Caco-2 (cell line): ENCODE measurements around the gene AHDC1. TPM values are rescaled to one million over a fixed set of nuclear protein-coding genes. Genes with fewer than 3 reads are reported as not detected.
"Not testable (repeated sequence)": the region's sequence is repeated elsewhere in the genome, so short reads cannot be mapped to it uniquely, and the experiment has no call there.

ENCODE experiments used
- BruUV-seq: library from RNA; stranded (reverse); fragments of 400-500 nt; replicated peaks from 2 replicates; lab custom pipeline; 2021; lab: Mats Ljungman, UMichigan
- CTCF ChIA-PET: fragments of 300-600 bp; sonication (Branson Sonifier 250); formaldehyde crosslinking; loops from one replicate; lab custom pipeline; 2022; ENCODE audit warnings: antibody characterized with exemption; lab: Charles Lee
- POLR2A ChIA-PET: fragments of 300-600 bp; sonication (Branson Sonifier 250); formaldehyde crosslinking; loops from one replicate; lab custom pipeline; 2022; ENCODE audit warnings: antibody characterized with exemption; lab: Charles Lee
- DNase-seq, 2 experiments: peaks; one replicate each; pipeline versions ENCODE4 v3.0.0 to v3.0.0-alpha.2; 2020 to 2022
- H3K27me3 ChIP-seq: replicated peaks from 2 replicates; pipeline ENCODE4 v1.6.0; 2011; ENCODE audit warnings: low read length; ENCODE audit not compliant: control insufficient read depth, insufficient read depth
- H3K36me3 ChIP-seq: 2 replicates; pipeline ENCODE4 v1.5.1; 2011; ENCODE audit warnings: low read length; ENCODE audit not compliant: control insufficient read depth, insufficient read depth
- H3K4me1 ChIP-seq: fragments of 250-450 bp; sonication (Bioruptor Pico); 2 replicates; pipeline ENCODE4 v1.5.1; 2020; ENCODE audit warnings: mild to moderate bottlenecking
- H3K4me3 ChIP-seq: 2 replicates; pipeline ENCODE4 v1.5.1; 2011; ENCODE audit warnings: low read depth, mild to moderate bottlenecking, control low read depth, low read length
- H3K9me3 ChIP-seq: fragments of 250-450 bp; sonication (Bioruptor Pico); 2 replicates; pipeline ENCODE4 v1.5.1; 2020; ENCODE audit warnings: mild to moderate bottlenecking, moderate library complexity
- H3K27ac Mint-ChIP-seq: one replicate; pipeline ENCODE4 v1.8.0; 2022; ENCODE audit warnings: mixed read lengths; ENCODE audit not compliant: unreplicated experiment
- H3K27me3 Mint-ChIP-seq: one replicate; pipeline ENCODE4 v1.8.0; 2022; ENCODE audit warnings: mixed read lengths; ENCODE audit not compliant: insufficient read depth, unreplicated experiment
- H3K36me3 Mint-ChIP-seq: one replicate; pipeline ENCODE4 v1.8.0; 2022; ENCODE audit warnings: mild to moderate bottlenecking, mixed read lengths; ENCODE audit not compliant: insufficient read depth, unreplicated experiment
- H3K4me1 Mint-ChIP-seq: one replicate; pipeline ENCODE4 v1.8.0; 2022; ENCODE audit warnings: low read depth, mixed read lengths; ENCODE audit not compliant: unreplicated experiment
- H3K4me3 Mint-ChIP-seq: one replicate; pipeline ENCODE4 v1.8.0; 2022; ENCODE audit warnings: mild to moderate bottlenecking, moderate library complexity, mixed read lengths; ENCODE audit not compliant: unreplicated experiment
- H3K9me3 Mint-ChIP-seq: one replicate; pipeline ENCODE4 v1.8.0; 2022; ENCODE audit warnings: mixed read lengths; ENCODE audit not compliant: unreplicated experiment
- intact Hi-C: fragments of 100-400 bp; cut with micrococcal nuclease; formaldehyde crosslinking; loops from one replicate; pipeline ENCODE4 v1.10.0; 2022; ENCODE audit not compliant: unreplicated experiment
- total RNA-seq: library from RNA; stranded (reverse); gene quantifications from 2 replicates; pipeline ENCODE4 v1.2.3, GENCODE V29; 2022
- TF ChIP-seq, protein P1 (sequence below), 2 experiments: fragments of 200-600 bp in 1 of 2; IDR thresholded peaks; 1 replicate in 1 of 2; 2 replicates in 1 of 2; pipeline versions ENCODE4 v1.5.1 to v1.8.0; 2011 to 2022; ENCODE audit warnings: antibody characterized with exemption in 1 of 2, control low read depth in 1 of 2, inconsistent platforms in 1 of 2, low read depth in 1 of 2, low read length in 1 of 2, mild to moderate bottlenecking in 1 of 2, moderate library complexity in 1 of 2; ENCODE audit not compliant: insufficient read depth in 1 of 2, severe bottlenecking in 1 of 2, unreplicated experiment in 1 of 2

The AHDC1 gene
- total RNA-seq, 1 experiment from 2014 or later: 17.0 TPM

DNA sequence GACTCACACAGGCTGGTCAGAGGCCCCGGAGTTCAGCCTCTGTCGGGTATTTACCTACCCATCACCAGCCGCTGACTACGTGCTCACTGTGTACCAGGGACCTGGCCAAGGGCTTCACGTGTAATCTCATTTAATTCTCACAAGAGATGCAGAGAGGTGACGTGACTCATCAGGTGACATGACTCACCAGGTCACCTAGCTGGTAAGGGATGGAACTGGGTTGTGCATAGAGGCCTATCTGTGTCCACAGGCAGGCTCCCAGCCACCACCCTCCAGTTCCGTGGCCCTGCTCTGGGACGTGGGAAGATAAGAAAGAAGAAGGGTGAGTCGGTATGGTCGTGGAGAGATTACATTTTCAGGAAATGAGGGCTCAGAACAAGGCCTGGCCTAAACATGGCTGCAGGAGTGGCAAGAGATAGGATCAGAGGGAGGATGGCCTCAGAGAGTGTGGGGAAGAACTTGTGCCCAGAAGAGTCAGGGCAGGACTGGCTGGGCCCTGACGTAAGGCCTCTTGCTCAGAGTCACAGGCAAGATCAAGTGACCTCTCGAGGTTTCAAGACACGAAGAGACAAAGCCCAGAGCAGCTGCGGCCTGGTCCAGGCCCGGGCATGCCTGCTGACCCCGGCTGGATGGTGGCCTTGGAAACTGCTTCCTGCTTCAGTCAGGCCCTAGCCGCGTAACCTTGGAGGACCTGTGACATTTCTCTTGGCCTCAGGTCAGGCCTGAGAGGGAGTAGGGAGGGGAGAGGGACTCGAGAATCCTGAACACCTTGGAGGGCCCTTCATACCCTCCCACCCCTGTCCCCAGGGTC lies 61.3 kb downstream of the AHDC1 start:
- H3K9me3 Mint-ChIP-seq: no peaks in the 10 kb centered on the region
- Histone ChIP-seq H3K27me3 (no peaks in the 10 kb centered on the region), H3K4me1 (peaks cover 15% of the 10 kb centered on the region), H3K9me3 (no peaks in the 10 kb centered on the region), H3K4me3 (no peak overlapping the region), H3K36me3 (no peaks in the 10 kb centered on the region)
- H3K4me1 Mint-ChIP-seq: peaks cover 20% of the 10 kb centered on the region
- no peaks in the 10 kb centered on the region for H3K27me3 Mint-ChIP-seq
- H3K27ac Mint-ChIP-seq: peak overlapping the region; percentile 31
- peaks cover 13% of the 10 kb centered on the region for H3K36me3 Mint-ChIP-seq
- TF ChIP-seq, protein P1, sequence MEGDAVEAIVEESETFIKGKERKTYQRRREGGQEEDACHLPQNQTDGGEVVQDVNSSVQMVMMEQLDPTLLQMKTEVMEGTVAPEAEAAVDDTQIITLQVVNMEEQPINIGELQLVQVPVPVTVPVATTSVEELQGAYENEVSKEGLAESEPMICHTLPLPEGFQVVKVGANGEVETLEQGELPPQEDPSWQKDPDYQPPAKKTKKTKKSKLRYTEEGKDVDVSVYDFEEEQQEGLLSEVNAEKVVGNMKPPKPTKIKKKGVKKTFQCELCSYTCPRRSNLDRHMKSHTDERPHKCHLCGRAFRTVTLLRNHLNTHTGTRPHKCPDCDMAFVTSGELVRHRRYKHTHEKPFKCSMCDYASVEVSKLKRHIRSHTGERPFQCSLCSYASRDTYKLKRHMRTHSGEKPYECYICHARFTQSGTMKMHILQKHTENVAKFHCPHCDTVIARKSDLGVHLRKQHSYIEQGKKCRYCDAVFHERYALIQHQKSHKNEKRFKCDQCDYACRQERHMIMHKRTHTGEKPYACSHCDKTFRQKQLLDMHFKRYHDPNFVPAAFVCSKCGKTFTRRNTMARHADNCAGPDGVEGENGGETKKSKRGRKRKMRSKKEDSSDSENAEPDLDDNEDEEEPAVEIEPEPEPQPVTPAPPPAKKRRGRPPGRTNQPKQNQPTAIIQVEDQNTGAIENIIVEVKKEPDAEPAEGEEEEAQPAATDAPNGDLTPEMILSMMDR (IDR thresholded peaks at IDR 0.05; ENCODE audit: insufficient read depth in 1 of 2, low read depth in 1 of 2, low read length in 1 of 2, severe bottlenecking in 1 of 2, unreplicated experiment in 1 of 2): no peak
- CTCF ChIA-PET: interaction anchor here (0.7 to 1.0 kb wide), 2 partner anchors 14 to 44 kb away, joined by 4 to 10 read pairs; no protein-coding TSS in a partner anchor
- POLR2A ChIA-PET: no interaction called here
- intact Hi-C loops: no loop called here
- peak; percentile 45 to 77 for DNase-seq
- H3K4me3 Mint-ChIP-seq: no peak overlapping the region
- no TSS peak for BruUV-seq

DNA sequence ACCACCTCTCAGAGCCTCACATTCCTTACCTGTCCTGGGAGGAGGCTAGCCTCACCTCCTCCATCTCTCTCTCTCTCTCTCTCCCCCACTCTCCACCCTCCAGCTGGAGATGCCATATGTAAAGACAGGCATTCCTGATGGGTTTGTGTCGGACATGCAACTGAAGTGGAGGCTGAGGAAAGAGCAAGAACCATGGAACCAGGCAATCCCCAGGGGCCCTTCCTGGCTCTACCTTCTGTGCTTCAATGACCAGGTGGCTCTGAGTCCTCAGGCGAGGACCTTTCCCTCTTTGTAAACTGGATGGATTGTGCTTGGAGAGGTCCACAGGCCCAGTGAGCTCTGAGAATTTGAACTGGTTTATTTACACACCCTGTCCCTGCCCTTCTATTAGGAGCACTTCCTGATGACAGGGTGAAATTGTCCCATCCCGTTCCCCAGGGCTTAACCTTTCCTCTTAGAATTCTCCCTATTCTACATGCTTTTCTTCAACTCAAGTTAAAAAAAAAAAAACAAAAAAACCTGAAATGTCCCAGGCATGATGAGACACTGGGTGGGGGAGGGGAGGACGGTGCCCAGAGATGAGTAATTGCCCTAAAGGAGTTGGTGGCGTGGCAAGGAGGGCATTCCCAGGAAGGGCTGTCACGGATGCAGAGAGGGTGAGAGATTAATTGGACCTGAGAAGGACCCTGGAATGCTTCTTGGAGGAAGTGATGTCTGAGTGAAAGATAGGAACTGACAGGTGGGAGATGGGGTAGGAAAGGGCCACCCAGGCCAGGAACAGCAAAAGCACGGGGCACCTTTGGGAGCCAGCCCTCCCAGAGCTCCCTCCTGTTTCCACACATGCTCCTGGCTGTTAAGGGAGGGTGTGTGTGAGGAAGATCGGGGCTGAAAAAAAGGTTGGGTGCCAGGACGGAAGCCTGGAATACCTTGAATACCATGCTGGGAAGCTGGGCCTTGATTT lies 63.8 kb downstream of the AHDC1 start:
- ChIA-PET POLR2A (no interaction called here), CTCF (no interaction called here)
- Histone ChIP-seq H3K27me3 (no peaks in the 10 kb centered on the region), H3K4me3 (no peak overlapping the region), H3K4me1 (peaks cover 15% of the 10 kb centered on the region), H3K9me3 (no peaks in the 10 kb centered on the region), H3K36me3 (no peaks in the 10 kb centered on the region)
- DNase-seq: no peak
- Mint-ChIP-seq H3K36me3 (peaks cover 19% of the 10 kb centered on the region), H3K4me1 (peaks cover 20% of the 10 kb centered on the region), H3K27ac (peak overlapping the region; percentile 56), H3K9me3 (no peaks in the 10 kb centered on the region), H3K4me3 (no peak overlapping the region), H3K27me3 (no peaks in the 10 kb centered on the region)
- intact Hi-C loops: no loop called here
- TF ChIP-seq, protein P1 (IDR thresholded peaks at IDR 0.05; ENCODE audit: insufficient read depth in 1 of 2, low read depth in 1 of 2, low read length in 1 of 2, severe bottlenecking in 1 of 2, unreplicated experiment in 1 of 2): no peak
- no TSS peak for BruUV-seq

DNA sequence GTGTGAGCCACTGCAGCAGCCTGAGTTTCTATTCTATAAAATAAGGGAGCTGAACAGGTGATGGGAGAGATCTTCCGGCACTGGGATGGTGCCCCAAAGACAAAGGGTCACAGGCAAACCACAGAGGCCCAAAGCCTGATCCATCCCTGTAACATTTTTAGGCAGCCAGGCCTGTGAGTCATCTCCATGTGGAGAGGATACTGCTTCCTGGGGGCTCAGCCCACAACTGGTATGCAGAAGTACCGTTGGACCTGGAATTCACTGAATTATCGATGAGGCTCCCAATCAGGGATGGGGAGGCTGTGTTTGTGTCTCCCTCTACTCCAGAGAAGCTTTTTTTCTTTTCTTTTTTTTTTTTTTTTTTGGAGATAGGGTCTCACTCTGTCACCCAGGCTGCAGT lies 65.2 kb downstream of the AHDC1 start:
- DNase-seq: no peak
- Mint-ChIP-seq H3K4me3 (no peak overlapping the region), H3K4me1 (peaks cover 20% of the 10 kb centered on the region), H3K9me3 (no peaks in the 10 kb centered on the region), H3K27ac (no peak overlapping the region), H3K36me3 (peaks cover 26% of the 10 kb centered on the region), H3K27me3 (no peaks in the 10 kb centered on the region)
- no TSS peak for BruUV-seq
- POLR2A ChIA-PET: no interaction called here
- CTCF ChIA-PET: no interaction called here
- intact Hi-C loops: no loop called here
- Histone ChIP-seq H3K36me3 (no peaks in the 10 kb centered on the region), H3K9me3 (no peaks in the 10 kb centered on the region), H3K4me3 (no peak overlapping the region), H3K4me1 (peaks cover 15% of the 10 kb centered on the region), H3K27me3 (no peaks in the 10 kb centered on the region)
- TF ChIP-seq, protein P1 (IDR thresholded peaks at IDR 0.05; ENCODE audit: insufficient read depth in 1 of 2, low read depth in 1 of 2, low read length in 1 of 2, severe bottlenecking in 1 of 2, unreplicated experiment in 1 of 2): no peak

DNA sequence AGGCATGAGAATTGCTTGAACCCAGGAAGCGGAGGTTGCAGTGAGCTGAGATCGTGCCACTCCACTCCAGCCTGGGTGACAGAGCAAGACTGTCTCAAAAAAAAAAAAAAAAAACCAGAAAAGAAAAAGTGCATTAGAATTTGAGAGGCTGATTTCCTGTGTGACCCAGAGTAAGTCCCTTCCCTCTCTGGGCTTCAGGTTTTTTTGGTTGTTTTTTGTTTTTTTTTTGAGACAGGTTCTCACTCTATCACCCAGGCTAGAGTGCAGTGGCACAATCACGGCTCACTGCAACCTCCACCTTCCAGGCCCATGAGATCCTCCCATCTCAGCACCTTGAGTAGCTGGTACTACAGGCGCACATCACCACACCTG lies 65.7 kb downstream of the AHDC1 start:
- H3K27ac Mint-ChIP-seq, H3K27me3 ChIP-seq, DNase-seq, H3K9me3 ChIP-seq, BruUV-seq, H3K4me3 ChIP-seq, POLR2A ChIA-PET, H3K4me3 Mint-ChIP-seq, H3K36me3 ChIP-seq, intact Hi-C loops, H3K27me3 Mint-ChIP-seq, H3K9me3 Mint-ChIP-seq: not testable (repeated sequence)
- peaks cover 14% of the 10 kb centered on the region for H3K4me1 ChIP-seq
- CTCF ChIA-PET: interaction anchor here (0.7 kb wide), 1 partner anchor 15 kb away, joined by 5 read pairs; no protein-coding TSS in a partner anchor
- H3K36me3 Mint-ChIP-seq: peaks cover 31% of the 10 kb centered on the region
- H3K4me1 Mint-ChIP-seq: peaks cover 20% of the 10 kb centered on the region
